Epidermal melanocyte (primary cell): Measurements from ENCODE around the gene SMOC2.

ENCODE experiments used
- DNase-seq: peaks from one replicate; pipeline ENCODE4 v3.0.0; 2011; ENCODE audit warnings: low spot score; ENCODE audit not compliant: insufficient read length

Gene SMOC2

GRCh38 chr6:168479421-168479820 lies 38.4 kb downstream of the SMOC2 start:
- no peak for DNase-seq

GRCh38 chr6:168480481-168480880 lies 39.5 kb downstream of the SMOC2 start:
- no peak for DNase-seq

- DNase-seq, result no peak
These were observed 44.8 kb downstream of the SMOC2 start for GRCh38 chr6:168485818-168486217.

DNA sequence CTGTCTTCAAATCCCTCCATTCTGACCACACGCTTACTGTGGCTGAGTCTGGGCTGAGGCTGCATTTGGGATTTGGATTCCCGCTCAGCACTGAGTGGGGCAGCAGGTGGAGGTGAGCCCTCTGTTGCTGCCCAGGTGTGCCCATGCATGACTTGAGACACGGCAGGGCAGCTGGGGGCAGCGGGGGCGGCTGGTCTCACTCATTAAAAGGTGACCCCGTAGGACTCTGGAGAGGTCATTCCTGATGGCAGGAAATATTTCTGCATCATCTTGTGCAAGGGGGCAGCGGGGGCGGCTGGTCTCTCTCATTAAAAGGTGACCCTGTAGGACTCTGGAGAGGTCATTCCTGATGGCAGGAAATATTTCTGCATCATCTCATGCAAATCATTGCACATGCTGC lies 49.8 kb downstream of the SMOC2 start:
- no peak for DNase-seq

GRCh38 chr6:168493976-168494375 lies 53.0 kb downstream of the SMOC2 start:
- DNase-seq, result no peak

- no peak for DNase-seq
These were observed 53.7 kb downstream of the SMOC2 start for GRCh38 chr6:168494726-168495125.

- no peak for DNase-seq
These were observed 54.1 kb downstream of the SMOC2 start for GRCh38 chr6:168495133-168495532.

GRCh38 chr6:168495636-168496035 lies 54.7 kb downstream of the SMOC2 start:
- no peak for DNase-seq

DNA sequence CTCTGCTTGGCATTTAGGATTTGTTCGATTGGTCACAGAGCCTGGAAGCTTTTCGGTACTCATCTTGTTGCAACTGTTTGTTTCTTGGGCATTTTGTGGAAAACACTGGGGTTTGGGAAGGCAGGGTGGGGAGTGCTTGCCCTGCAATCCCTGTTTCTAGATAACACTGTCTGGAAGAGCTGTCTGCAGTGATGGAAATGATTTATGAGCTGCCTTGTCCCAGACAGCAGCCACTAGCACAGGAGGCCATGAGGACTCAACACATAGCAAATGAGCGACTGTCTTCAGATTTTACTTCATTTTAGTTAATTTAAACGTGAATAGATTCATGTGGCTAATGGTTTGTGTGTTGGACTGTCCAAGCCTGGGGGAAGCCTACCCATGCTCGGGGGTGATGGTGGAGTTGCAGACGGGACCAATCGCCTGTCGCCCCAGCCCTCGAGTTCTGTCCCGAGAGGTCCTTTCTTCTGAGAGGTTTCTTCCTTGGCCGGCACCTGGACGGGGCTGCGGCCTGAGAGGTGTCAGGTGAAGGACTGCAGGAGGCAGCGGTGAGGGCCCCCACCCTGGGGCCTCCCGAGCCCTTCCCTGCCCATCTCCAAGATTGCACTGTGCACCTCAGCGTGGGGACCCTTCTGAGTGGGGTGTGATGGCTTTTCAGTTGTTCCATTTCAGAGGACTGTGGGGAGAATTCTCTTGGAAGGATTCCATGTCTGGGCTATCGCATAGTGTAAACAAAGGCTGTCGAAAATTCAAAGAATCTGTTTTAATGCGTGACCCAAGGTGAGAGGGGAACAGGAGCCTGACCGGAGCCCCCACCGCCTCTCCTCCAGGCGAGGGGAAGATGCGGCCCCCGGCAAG lies 55.4 kb downstream of the SMOC2 start:
- DNase-seq, result no peak

DNA sequence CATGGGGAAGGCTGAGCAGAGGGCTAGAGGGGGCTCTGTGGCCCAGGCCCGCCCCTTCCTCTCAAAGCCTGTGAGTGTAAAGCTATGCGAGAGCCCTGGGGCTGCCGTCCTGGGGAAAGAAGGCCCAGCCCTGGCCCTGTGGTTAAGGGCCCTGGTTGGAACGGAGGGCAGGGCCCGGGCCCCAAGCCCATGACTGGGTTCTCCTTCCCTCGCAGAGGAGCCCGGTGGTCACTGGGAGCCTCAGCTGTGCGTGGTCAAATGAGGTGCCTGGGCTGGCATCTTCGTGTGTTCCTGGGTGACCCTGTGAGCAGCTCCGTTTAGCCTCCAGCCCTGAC lies 56.0 kb downstream of the SMOC2 start:
- DNase-seq, result no peak

- DNase-seq, result no peak
These were observed 56.4 kb downstream of the SMOC2 start for GRCh38 chr6:168497381-168497780.

GRCh38 chr6:168498161-168498843 lies 57.3 kb downstream of the SMOC2 start:
- no peak for DNase-seq

DNA sequence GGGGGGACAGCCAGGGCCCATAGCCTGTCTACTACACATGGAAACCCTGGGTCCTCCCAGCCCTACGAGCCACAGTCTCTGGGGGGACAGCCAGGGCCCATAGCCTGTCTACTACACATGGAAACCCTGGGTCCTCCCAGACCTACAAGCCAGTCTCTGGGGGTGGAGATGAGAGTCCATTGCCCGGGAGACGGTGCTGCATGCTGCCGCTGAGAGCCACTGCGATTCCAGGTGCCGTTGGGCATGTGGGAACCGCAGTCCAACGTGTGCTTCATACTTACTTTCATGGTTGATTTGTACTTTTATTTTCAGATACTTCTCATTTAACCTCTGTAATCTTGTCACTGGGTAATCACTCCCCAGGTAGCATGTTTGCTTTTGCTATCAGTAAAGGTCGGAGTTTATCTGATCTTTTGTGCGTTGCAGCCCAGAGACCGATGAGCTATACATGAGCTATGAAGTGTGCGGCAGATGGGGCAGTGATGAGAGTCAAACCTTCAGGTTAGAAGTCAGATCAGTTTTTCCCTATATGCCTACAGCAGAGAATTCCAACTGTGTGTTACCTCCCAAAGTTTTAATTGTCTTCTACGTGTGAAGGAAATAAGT lies 58.2 kb downstream of the SMOC2 start:
- no peak for DNase-seq

GRCh38 chr6:168500519-168500918 lies 59.5 kb downstream of the SMOC2 start:
- no peak for DNase-seq

DNA sequence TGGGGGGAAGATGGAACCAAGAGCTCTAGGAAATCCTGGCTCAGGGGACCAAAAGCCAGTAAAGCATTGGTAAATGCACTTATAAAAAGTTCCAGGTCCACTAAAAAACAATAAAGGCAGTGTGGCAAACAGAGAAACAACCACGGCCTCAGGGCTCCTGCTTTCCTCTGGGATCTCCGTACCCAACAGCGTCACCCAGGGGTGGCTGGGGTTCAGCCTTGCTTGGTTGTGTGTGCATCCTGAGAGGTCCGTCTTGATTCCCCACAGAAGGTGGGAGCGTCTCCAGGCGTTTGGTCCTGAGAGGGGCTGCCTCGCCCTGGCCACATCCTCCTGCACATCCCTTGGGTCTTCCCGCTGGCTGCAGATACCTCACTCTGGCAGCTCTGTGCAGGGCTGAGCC lies 60.6 kb downstream of the SMOC2 start:
- no peak for DNase-seq

DNA sequence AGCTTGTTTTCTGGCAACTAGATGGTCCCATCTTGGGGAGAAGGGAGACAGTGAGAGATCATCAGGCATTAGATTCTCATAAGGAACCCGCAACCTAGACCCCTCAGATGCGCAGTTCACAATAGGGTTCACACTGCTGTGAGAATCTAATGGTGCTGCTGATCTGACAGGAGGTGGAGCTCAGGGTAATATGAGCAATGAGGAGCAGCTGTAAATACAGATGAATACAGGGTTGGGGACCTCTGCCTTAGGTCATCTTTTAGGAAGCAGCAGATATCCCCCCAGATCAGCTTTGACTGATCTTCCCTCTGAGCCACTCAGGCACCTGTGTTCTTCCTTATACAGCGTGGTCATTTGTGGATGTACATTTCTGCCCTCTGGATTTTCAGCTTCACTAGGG lies 63.4 kb downstream of the SMOC2 start:
- DNase-seq, result no peak

DNA sequence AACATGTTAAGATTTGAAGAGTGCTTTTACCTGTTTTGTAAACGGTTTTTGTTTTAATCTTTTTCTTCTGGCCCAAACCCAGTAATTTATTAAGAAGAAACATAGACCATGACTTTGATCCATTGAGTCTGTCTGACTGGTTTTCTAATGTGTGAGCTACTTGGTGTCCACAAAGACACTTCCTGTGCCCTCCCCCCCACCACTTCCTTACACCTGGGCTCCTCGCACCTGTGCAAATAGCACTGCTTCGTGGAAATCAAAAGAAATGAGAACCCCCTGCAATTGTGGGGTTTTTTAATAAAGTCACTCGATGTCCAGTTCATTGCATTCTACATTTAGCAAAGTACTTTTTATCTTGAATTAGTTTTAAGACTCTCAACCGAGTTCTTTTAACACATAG lies 65.5 kb downstream of the SMOC2 start:
- DNase-seq, result no peak

DNA sequence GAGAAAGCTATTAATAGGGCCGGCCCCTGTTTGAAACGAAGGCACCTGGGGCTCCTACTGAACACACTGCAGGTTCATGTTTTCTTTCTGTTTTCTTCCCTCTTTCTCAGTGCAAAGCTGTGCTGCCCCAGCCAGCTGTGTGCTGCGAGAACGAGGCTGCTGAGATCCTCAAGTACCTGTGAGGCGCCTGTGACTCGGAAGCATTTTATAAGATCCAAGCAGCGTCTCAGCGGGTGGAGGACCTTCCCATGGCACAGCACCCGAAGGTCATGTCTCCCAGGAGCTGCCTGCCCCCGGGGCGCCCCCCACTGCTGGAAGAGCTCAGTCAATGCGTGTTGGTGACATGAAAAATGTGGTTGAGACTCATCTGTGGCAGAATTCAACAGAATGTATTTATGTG lies 66.3 kb downstream of the SMOC2 start:
- DNase-seq, result no peak

DNA sequence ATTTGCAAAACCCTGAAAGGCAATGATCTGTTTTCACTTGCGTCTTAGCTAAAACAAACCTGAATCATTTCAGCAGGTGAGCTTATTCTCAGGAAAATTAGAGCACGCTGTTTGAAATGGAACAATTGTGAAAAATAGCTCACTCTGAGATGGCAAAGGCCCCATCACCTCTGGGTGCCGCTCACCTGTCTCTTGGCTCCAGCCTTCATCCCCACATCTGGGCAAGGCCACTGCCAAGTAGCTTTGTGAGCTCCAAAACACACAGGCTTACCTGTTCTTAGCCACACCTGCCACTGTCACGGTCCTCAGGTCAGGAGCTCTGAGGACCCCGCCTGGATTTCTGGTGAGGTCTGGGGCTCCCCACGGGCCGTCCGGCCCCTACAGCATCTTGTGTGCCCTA lies 66.7 kb downstream of the SMOC2 start:
- DNase-seq, result no peak

DNA sequence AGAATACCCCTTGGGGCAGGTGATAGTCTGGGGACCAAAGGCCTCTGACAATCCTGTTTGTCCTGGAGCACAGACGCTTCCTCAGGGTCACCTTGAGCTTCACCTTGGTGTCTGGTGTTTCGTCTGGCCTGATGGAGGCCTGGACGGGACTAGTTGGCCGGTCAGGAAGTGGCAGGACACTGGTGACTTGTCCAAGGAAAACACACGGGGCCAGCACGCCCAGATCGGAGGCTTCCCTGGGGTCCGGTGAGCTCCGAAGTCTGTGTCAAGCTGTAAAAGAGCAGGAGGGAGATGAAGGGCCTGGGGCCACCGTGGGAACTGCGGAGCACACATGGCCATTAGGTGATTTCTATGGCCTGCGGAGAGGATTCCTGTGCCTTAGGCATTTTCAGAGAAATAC lies 67.9 kb downstream of the SMOC2 start:
- DNase-seq, result no peak

DNA sequence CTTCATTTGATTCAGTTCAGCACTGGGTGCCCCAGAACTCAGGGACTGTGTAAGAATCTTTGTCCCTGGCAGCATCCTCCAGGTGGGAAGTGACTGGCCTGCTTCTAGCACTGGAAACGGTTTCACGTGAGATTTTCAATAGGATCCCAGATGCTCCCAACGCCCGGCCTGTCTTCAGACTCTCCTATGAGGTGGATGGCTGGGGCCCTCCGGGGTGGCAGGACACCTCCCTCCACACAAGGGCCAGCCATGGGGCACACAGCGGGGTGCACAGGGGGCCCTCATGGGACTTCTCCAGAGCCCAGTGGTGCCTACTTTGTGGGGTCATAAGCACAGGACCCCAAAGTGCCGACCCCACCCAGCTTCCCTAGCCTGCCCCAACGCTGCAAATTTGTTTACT lies 72.8 kb downstream of the SMOC2 start:
- DNase-seq, result no peak

DNA sequence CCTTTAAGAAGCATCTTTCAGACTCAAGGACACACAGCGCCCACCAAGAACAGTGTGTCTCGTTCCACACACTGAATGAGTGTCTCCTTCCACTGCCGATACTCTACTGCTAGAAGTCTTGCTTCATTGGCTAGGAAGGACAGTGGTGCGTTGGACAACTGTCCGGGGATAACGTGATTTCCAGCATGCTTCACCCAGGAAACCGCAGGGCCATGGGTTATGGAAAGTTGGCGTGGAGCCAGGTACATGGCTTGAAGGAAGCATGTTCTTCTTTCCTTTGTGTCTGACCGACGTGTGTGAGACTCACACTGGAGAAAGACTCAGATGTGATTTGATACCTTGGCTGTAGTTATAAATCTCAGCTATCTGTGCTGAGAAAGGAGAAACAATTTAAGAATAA lies 73.2 kb downstream of the SMOC2 start:
- DNase-seq, result no peak

GRCh38 chr6:168515376-168515775 lies 74.4 kb downstream of the SMOC2 start:
- DNase-seq, result no peak
